K562 (cell line): ENCODE results near the gene C14orf39. TPM values are rescaled to one million over a fixed set of nuclear protein-coding genes. Genes with fewer than 3 reads are reported as not detected.

Source experiments
- ATAC-seq: fragments of 200-7000 bp; cut with Tn5 transposase; 3 replicates; pipeline ENCODE4 v1.9.1; 2020; ENCODE audit warnings: moderate library complexity
- BruUV-seq: library from RNA; stranded (reverse); fragments of 400-500 nt; replicated peaks from 2 replicates; lab custom pipeline; 2021; lab: Mats Ljungman, UMichigan
- CTCF ChIA-PET: fragments of 300-600 bp; formaldehyde crosslinking; extraction: SDS; loops from one replicate; lab custom pipeline; 2021; ENCODE audit warnings: low intra/inter-chr PET ratio; lab: Yijun Ruan, JAX
- POLR2A ChIA-PET: fragments of 300-600, 350-650 bp; sonication (Branson Sonifier 250); formaldehyde crosslinking; extraction: SDS; loops from one replicate; lab custom pipeline; 2021; ENCODE audit warnings: antibody characterized with exemption, inconsistent platforms; lab: Yijun Ruan, JAX
- DNase-seq, 4 experiments: peaks; one replicate each; pipeline versions ENCODE4 v3.0.0 to v3.0.0-alpha.2; 2011 to 2018; ENCODE audit warnings: low spot score in 3 of 4, mixed read lengths in 3 of 4; ENCODE audit errors: extremely low read depth in 1 of 4
- FAIRE-seq: peaks from 2 replicates; lab custom pipeline; 2011; peaks lifted over from hg19 to GRCh38; lab: Jason Lieb, UNC
- H2AFZ ChIP-seq: 2 replicates; pipeline ENCODE4 v1.6.0; 2011; ENCODE audit warnings: low read depth, low read length, control low read depth, inconsistent platforms
- H3K27ac ChIP-seq: fragments of 200-600 bp; 3 replicates; pipeline ENCODE4 v1.8.0; 2011; ENCODE audit warnings: low read depth, mild to moderate bottlenecking, control low read depth, inconsistent platforms, low read length, moderate library complexity, mixed read lengths; ENCODE audit errors: extremely low read depth
- H3K27me3 ChIP-seq, 2 experiments: fragments of 300-600 bp in 1 of 2; 2 replicates in 1 of 2; 3 replicates in 1 of 2; pipeline versions ENCODE4 v1.6.0 to v1.8.0; 2011; ENCODE audit warnings: inconsistent platforms in 2 of 2, low read length in 2 of 2, mild to moderate bottlenecking in 1 of 2, mixed read lengths in 1 of 2, moderate library complexity in 1 of 2; ENCODE audit not compliant: control insufficient read depth in 2 of 2, insufficient read depth in 2 of 2
- H3K36me3 ChIP-seq: fragments of 300-600 bp; 3 replicates; pipeline ENCODE4 v1.8.0; 2011; ENCODE audit warnings: mild to moderate bottlenecking, low read length, inconsistent platforms; ENCODE audit not compliant: control insufficient read depth, insufficient read depth
- H3K4me1 ChIP-seq, 2 experiments: fragments of 200-600 bp in 1 of 2; replicated peaks in 1 of 2; 2 replicates in 1 of 2; 3 replicates in 1 of 2; pipeline versions ENCODE4 v1.5.1 to v1.8.0; 2011; ENCODE audit warnings: inconsistent platforms in 2 of 2, low read length in 2 of 2, mild to moderate bottlenecking in 1 of 2, mixed read lengths in 1 of 2, moderate library complexity in 1 of 2; ENCODE audit not compliant: control insufficient read depth in 2 of 2, insufficient read depth in 2 of 2
- H3K4me2 ChIP-seq: 2 replicates; pipeline ENCODE4 v1.6.1; 2011; ENCODE audit warnings: low read length, control low read depth, inconsistent platforms, mixed read lengths; ENCODE audit not compliant: insufficient read depth
- H3K4me3 ChIP-seq: fragments of 200-600 bp; sonication (generic), shearing (Covaris generic); 2 replicates; pipeline ENCODE4 v1.5.1; 2016; ENCODE audit warnings: control low read depth, inconsistent platforms
- H3K79me2 ChIP-seq: fragments of 200-600 bp; 3 replicates; pipeline ENCODE4 v1.8.0; 2011; ENCODE audit warnings: low read length, inconsistent platforms; ENCODE audit not compliant: control insufficient read depth, insufficient read depth
- H3K9ac ChIP-seq, 2 experiments: 2 replicates each; pipeline versions ENCODE4 v1.6.0 to v1.6.1; 2011; ENCODE audit warnings: low read depth in 2 of 2, low read length in 2 of 2, control low read depth in 1 of 2, inconsistent platforms in 1 of 2, mild to moderate bottlenecking in 1 of 2, mixed read lengths in 1 of 2; ENCODE audit not compliant: insufficient read depth in 1 of 2
- H3K9me1 ChIP-seq: one replicate; pipeline ENCODE4 v1.6.0; 2011; ENCODE audit warnings: inconsistent platforms, mild to moderate bottlenecking, low read length, moderate library complexity; ENCODE audit not compliant: control insufficient read depth, insufficient read depth
- H3K9me3 ChIP-seq: replicated peaks from 2 replicates; pipeline ENCODE4 v1.5.1; 2011; ENCODE audit warnings: low read depth, low read length, inconsistent platforms; ENCODE audit not compliant: control insufficient read depth, insufficient read depth
- H4K20me1 ChIP-seq: replicated peaks from 2 replicates; pipeline ENCODE4 v1.6.1; 2011; ENCODE audit warnings: low read length, inconsistent platforms, mixed read lengths; ENCODE audit not compliant: control insufficient read depth, insufficient read depth
- ATF2 ChIP-seq: sonication (generic); formaldehyde crosslinking; IDR thresholded peaks from 2 replicates; pipeline ENCODE4 v1.8.1; 2022; ENCODE audit warnings: missing genetic modification reagents
- CSDE1 ChIP-seq, 2 experiments: fragments of 450-650 bp; IDR thresholded peaks; 2 replicates each; pipeline ENCODE4 v1.6.1; 2016; ENCODE audit warnings: mild to moderate bottlenecking in 1 of 2
- NFIX ChIP-seq: fragments of 250-450 bp; sonication (Bioruptor Pico); IDR thresholded peaks from 2 replicates; pipeline ENCODE4 v1.4.0; 2020; ENCODE audit warnings: low read depth, mild to moderate bottlenecking, moderate library complexity
- POLR3A ChIP-seq: IDR thresholded peaks from 2 replicates; pipeline ENCODE4 v1.6.1; 2011; ENCODE audit warnings: borderline replicate concordance, mild to moderate bottlenecking, moderate library complexity; ENCODE audit not compliant: insufficient read length, insufficient read depth; ENCODE audit errors: extremely low read depth
- RUNX1 ChIP-seq: sonication (generic); IDR thresholded peaks from 2 replicates; pipeline ENCODE4 v1.6.1; 2016; ENCODE audit warnings: antibody characterized with exemption, low read depth
- SETDB1 ChIP-seq: IDR thresholded peaks from one replicate; pipeline ENCODE4 v1.6.1; 2012; ENCODE audit warnings: low read length, control low read depth, inconsistent platforms
- SMAD2 ChIP-seq: fragments of 150-350 bp; IDR thresholded peaks from 2 replicates; pipeline ENCODE4 v1.6.1; 2014; ENCODE audit warnings: low read depth, mild to moderate bottlenecking, low read length
- TAL1 ChIP-seq: fragments of 450-650 bp; IDR thresholded peaks from 2 replicates; pipeline ENCODE4 v1.6.1; 2016; ENCODE audit warnings: mild to moderate bottlenecking
- TBP ChIP-seq: optimal IDR thresholded peaks from 2 replicates; pipeline ENCODE3; 2011; ENCODE audit warnings: low read depth, low read length, improper control_type of control experiment
- TGIF2 ChIP-seq: sonication (generic); formaldehyde crosslinking; IDR thresholded peaks from 2 replicates; pipeline ENCODE4 v1.8.1; 2022; ENCODE audit warnings: mild to moderate bottlenecking, missing genetic modification reagents, moderate library complexity
- ZNF407 ChIP-seq: fragments of 450-650 bp; IDR thresholded peaks from 2 replicates; pipeline ENCODE4 v1.6.1; 2016; ENCODE audit warnings: low read depth
- ZSCAN29 ChIP-seq: fragments of 450-650 bp; IDR thresholded peaks from 2 replicates; pipeline ENCODE4 v1.6.1; 2017
- WGBS: fragments of 100-300 bp; shearing (Covaris generic); methylation state at CpG from one replicate; pipeline ENCODE4 v1.1.6; 2016; ENCODE audit warnings: low coverage, mixed read lengths; ENCODE audit not compliant: insufficient coverage; ENCODE audit errors: missing lambda C conversion rate; 5-methylcytosine and 5-hydroxymethylcytosine counted together
- in situ Hi-C: fragments of 300-500 bp; cut with MboI; formaldehyde crosslinking; loops from 4 replicates; pipeline ENCODE4 v1.15.0; 2018; ENCODE audit warnings: inconsistent platforms, mixed read lengths
- intact Hi-C: fragments of 100-400 bp; cut with micrococcal nuclease; formaldehyde crosslinking; loops from 2 replicates; pipeline ENCODE4 v1.14.2; 2022
- polyA plus RNA-seq, 8 experiments: library from polyadenylated mRNA; depleted of rRNA in 4 of 8; stranded (reverse) in 5 of 8; unstranded in 3 of 8; fragments of >200 nt; fragmentation: Nextera tagmentation in 2 of 8; fragmentation: Illumina TruSeq in 1 of 8; extraction: Ambion mirVana in 2 of 8; extraction: Trizol in 1 of 8; gene quantifications; 2 replicates each; pipeline versions ENCODE4 v1.2.1 to v1.2.3, GENCODE V29; 2011 to 2014; ENCODE audit warnings: inconsistent platforms in 1 of 8, missing spikeins in 1 of 8
- total RNA-seq, 7 experiments: library from RNA; depleted of rRNA in 6 of 7; stranded (reverse); fragments of >200 nt in 6 of 7; fragmentation: Illumina TruSeq in 2 of 7; extraction: Trizol in 2 of 7; gene quantifications; 2 replicates each; pipeline versions ENCODE4 v1.2.1 to v1.2.3, GENCODE V29; 2011 to 2021; ENCODE audit warnings: low replicate concordance in 1 of 7
- TF ChIP-seq, protein P1 (sequence below): sonication (generic); IDR thresholded peaks from 2 replicates; pipeline ENCODE4 v1.6.1; 2016

Gene C14orf39
- total and polyA plus RNA-seq, 9 of the 15 experiments (the other 6 are each of a cell fraction or from before 2014, with no cell fraction given): 0.54 to 6.7 (median 1.4) TPM

DNA sequence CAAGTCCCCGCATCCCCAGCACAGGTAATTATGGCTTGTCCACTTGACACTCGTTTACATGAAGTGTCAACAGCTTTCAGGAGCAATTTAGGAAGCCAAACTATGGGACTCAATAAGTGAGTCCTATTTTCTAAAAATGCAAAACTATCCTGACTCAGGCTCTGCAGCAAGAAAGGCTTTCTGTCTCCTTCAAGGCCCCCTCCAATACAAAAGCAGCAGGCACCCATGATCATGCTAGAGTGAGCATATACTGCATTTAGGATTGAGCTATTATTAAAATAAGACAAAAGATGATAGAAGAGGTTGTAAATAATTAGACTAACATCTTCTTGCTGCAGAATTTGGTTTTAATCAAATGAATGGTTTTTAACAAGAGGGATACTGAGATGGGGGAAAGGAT lies 26.3 kb upstream of the C14orf39 start:
- Histone ChIP-seq H4K20me1 (no peaks in the 10 kb centered on the region), H3K36me3 (no peaks in the 10 kb centered on the region), H3K27ac (no peak overlapping the region), H3K79me2 (no peaks in the 10 kb centered on the region), H3K4me3 (no peak overlapping the region), H2AFZ (no peak overlapping the region), H3K9ac (no peak overlapping the region), H3K4me1 (peaks cover 0 to 19% of the 10 kb centered on the region in 2 experiments; a peak in 1 of 5 replicates), H3K9me1 (no peaks in the 10 kb centered on the region), H3K9me3 (no peaks in the 10 kb centered on the region), H3K27me3 (peaks cover 18 to 45% of the 10 kb centered on the region in 2 experiments; a peak in 3 of 5 replicates), H3K4me2 (no peak overlapping the region)
- ChIA-PET CTCF (no interaction called here), POLR2A (no interaction called here)
- 0% methylated on average over 2 of the region's 2 CpGs for WGBS
- BruUV-seq: no TSS peak
- intact Hi-C loops (no loop called here), in situ Hi-C loops (no loop called here)
- no peak for DNase-seq
- ATAC-seq: no peak
- TF ChIP-seq TBP: no peak
- no peak for TF ChIP-seq CSDE1 (IDR thresholded peaks at IDR 0.05)
- TF ChIP-seq ZNF407: no peak
- no peak for TF ChIP-seq RUNX1
- TF ChIP-seq TGIF2: no peak
- TF ChIP-seq NFIX (CRISPR knock-in tag): no peak
- no peak for TF ChIP-seq SETDB1
- no peak for TF ChIP-seq POLR3A
- TF ChIP-seq ZSCAN29: no peak
- TF ChIP-seq, protein P1, sequence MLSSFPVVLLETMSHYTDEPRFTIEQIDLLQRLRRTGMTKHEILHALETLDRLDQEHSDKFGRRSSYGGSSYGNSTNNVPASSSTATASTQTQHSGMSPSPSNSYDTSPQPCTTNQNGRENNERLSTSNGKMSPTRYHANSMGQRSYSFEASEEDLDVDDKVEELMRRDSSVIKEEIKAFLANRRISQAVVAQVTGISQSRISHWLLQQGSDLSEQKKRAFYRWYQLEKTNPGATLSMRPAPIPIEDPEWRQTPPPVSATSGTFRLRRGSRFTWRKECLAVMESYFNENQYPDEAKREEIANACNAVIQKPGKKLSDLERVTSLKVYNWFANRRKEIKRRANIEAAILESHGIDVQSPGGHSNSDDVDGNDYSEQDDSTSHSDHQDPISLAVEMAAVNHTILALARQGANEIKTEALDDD: no peak
- TF ChIP-seq SMAD2: no peak
- TF ChIP-seq ATF2 (CRISPR knock-in tag): no peak
- no peak for TF ChIP-seq TAL1
- no peak for FAIRE-seq
